ENCODE results near the gene SYTL1.

Gene SYTL1

GRCh38 chr1:27348861-27349783, 7.3 kb downstream of the SYTL1 start:
- DNase-seq = peak; percentile 41

GRCh38 chr1:27349784-27350662, 8.2 kb downstream of the SYTL1 start:
- DNase-seq = no peak

- DNase-seq = no peak
Observed at GRCh38 chr1:27350663-27351540, 9.1 kb downstream of the SYTL1 start.

- no peak for DNase-seq
Observed at GRCh38 chr1:27351541-27352107, 9.8 kb downstream of the SYTL1 start.

- DNase-seq = no peak
Observed at GRCh38 chr1:27353166-27353565, 11.3 kb downstream of the SYTL1 start.

- no peak for DNase-seq
Observed at GRCh38 chr1:27353629-27354028, 11.8 kb downstream of the SYTL1 start.

DNA sequence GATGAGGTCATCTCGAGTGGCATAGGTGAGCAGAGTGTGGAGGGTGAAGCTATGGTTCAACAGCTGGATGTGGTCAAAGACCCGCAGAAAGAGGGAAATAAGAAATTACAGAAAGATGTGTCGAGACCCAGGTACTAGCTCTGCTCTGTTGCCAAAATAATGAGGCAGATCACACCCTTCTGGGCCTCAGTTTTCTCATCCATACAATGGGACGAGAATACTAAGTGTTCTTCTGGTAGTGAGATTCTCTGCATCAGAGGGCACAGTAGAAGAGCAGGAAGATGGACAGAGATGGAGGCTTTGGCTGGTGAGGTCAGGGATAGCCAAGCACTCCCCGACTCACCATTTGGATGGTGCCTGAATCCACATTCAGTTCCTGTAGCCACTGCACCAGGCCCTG, 13.9 kb downstream of the SYTL1 start:
- no peak for DNase-seq

- no peak for DNase-seq
Observed at GRCh38 chr1:27356277-27356618, 14.4 kb downstream of the SYTL1 start.

DNA sequence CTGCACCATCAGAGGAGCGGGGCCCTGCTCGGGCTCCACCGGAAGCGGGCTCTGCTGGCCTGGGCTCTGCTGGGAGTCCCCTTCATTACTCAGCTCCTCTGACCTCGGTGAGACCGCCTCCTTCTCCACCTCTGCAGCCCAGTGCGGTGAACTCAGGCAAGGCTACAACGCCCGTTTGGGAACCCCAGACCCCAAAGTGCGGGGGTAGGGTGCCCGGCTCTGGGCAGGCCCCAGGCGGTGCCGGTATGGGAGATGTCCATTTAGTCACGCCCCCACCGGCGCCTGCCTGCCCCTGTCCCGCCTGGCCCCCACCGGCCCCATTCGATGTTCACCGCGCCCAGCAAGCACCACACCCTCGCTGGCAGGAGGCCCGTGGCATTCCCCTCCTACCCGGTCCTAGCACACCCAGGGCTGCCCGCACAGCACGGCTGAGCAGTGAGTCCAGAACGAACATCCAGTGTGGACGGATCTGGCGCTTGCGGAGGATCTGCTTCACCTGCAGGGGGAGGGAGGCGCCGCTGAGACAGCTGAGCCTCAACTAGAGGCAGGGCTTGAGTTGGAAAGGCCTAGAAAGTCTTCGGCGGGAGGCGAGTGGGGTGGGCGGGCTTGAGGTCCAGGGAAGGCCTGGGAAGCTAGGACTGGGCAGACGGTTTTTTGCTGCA, 14.9 kb downstream of the SYTL1 start:
- peak; percentile 60 for DNase-seq

- DNase-seq = peak; percentile 87
Observed at GRCh38 chr1:27357281-27358037, 15.6 kb downstream of the SYTL1 start.

DNA sequence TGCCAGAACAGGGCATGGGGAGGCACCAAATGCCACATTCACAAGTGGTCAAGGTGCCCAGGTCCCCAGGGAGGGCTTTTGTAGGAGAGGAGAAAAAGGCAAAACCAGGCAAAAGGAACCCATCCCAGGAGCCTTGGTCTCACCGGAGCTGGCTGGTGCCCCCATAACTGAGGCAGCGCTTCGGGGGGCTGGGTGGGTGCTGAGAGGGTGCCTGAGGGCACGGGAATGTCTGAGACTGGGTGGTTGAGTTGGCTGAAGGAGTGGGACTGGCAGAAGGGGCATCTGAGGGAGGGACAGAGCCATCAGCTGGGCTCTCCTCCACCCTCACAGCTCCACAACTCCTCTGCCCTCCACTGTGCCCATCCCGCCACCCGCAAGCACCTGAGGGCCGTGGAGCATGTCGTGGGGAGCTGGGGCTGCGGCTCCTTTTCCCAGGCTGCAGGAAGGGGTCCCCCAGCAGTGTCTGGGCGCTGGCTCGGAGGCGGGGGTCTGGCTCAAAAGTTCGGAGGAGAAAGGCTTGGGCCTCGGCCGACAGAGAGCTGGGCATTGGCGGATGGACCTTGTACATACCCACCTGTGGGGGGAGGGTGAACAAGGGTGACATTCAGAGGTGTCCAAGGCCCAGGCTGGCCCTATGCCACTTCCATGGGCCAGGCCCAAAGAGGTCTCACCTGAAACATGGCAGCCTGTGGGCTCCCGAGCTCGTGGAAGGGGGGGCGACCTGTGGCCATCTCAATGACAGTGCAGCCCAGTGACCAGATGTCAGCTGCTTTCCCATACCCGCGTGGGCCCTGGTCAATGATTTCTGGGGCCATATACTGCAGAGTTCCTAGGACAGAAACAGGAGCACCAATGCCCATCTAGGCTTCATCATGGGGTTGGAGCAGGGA, 16.5 kb downstream of the SYTL1 start:
- DNase-seq = no peak

DNA sequence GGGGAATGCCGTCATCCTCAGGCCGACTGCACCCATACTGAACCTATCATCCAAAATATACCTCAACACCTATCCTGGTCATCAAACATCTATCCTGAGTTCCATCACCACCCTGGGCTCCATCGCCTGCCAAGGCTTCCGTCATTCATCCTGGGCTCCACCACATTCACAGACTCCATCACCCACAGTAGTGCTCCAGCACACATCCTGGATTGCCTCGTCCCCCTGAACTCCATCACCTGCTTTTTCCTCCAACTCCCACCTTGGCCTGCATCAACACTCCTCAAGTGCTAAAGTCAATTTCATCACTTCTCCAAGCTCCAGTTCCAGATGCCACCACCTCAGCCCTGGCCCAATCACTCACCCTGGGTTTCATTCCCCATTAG, 17.1 kb downstream of the SYTL1 start:
- no peak for DNase-seq

DNA sequence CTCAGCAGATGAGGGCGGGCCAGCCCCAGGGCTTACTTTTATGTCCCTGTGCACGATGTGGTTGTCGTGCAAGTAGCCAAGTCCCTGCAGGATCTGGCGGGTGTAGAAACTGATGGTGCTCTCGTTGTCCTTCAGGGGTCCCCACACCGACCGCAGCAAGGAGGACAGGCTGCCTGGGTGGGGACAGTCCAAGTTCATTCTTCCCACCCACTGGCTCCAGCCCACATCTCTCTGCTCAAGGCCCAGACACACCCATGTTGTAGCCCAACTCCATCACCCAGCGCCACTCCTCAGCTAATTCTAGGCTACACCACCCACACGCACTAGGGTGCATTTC, 18.0 kb downstream of the SYTL1 start:
- DNase-seq = no peak

DNA sequence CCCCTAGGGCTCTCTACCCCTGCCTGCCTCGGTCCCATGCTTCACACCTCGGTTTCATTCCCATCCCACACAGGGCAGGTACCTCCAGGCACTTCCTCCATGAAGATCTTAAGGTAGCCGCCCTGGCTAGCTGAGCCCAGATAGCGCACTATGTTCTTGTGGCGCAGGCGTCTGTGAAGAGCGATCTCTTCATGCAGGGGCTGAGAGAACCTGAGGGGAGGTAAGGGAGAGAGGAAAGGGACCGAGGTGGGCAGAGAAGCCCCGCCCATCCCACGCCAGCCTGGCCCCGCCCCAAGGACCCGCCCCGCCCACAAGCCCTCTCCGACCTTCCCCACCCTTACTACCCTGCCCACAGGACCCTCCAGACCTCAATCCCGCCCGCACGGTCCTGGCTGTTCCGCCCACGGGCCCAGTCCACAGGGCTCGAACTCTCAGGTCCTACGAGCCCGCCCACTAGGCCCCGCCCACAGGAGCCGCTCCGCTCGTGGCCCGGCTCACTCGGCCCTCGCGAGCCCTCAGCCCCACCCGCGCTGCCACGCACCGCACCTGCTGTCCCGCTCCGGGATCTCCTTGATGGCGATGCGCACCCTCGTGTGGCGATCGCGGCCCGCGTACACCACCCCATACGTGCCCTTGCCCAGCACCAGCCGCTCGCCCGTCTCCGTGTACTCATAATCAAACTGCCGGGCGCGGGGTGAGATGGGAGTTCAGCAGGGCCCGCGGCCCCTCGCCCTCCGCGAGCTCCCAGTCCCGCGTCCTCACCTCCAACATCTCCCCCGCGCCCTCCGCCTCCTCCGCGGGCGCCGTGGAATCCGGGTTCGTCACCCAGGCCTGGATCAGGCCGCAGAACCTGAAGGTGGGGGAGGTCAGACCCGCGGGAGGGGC, 18.6 kb downstream of the SYTL1 start:
- peak; percentile 66 for DNase-seq

GRCh38 chr1:27361044-27361402, 19.2 kb downstream of the SYTL1 start:
- no peak for DNase-seq

DNA sequence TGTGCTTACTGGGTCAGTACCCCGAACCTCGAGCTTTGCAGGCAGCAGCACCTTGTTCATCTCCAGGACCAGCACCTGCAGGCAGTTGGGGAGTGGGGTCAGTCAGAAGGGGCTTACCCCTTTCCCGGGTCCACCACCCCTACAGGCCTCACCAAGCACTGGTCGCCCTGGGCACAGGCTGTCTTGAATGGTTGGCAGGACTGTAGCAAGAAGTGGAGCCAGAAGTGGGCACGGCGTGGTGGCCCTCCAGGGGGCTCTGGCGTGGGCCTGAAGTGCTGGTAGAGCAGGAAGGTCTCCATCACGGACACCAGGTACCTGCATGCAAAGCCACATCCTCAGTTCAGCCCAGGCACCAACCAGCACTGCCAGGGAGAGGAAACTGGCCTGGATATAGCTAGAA, 19.7 kb downstream of the SYTL1 start:
- DNase-seq = no peak

DNA sequence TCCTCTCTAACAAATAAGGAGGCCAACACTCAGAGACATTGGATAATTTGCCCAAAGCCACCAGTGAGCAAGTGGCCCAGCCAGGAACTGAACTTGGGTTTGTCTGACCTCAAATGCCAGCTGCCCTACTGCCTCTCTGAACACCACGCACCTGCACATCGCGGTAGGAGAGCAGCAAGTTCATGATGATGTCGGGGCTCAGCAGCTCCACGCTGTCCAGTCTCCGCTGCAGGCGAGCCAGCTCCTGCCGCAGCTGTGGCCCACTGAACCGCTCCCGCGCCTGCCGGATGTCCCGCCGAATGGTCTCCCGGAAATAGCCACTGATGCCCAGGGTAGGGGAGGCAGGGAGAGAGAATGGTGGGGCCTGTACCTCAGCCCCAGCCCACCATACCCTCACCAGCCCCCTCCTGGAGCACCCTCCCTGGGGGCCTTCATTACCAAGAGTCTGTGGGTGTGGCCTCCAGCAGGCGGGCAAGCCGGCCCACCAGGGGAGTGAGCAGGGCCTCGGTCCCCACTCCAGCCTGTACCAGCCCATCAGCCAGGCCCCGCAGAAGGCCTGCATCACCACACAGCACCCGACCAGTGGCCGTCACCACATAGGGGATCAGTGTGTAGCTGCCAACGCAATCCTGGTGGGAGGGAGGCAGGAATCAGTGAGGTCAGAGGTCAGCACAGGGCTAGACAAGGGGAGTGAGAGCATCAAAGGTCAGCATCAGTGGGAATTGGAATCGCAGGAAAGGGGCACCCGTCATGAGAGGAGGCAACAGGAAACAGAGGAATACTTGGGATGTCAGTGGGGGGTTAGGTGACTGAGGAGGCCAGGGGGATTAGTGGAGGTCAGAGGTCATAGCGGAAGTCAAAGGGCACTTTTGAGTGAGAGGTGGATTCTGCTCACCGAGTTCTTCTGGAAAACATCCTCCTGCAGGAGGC, 22.2 kb downstream of the SYTL1 start:
- DNase-seq = no peak

DNA sequence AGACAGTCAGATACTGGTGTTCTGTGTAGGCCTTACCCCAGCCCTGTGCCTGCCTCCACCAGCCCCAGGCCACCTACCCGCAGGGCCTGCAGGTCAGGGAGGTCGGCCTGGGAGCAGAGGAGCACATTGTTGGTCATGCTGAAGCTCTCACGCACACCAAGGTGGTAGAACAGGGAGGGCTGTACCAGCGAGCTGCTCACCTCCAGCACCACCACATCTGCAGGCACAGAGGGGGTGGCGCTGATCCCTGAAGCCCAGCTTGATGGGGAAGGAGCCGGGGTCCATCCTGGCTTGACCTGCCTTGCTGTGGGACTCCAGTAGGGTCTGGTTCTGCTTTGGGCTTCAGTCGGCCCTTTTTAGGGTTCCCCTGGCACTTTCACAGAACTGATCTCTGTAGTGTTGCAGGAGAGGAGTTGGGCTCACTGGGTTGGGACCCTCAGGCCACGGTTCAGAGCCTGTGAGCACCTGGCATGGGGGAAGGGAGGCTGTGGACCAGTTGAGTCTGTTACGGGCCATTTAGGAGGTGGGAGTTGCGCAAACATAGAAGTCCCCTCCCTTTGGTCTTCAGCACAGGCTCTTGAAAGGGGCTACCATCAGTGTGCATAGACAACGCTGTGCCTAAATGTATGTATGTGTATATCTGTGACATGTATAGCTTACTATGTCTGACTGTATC, 23.0 kb downstream of the SYTL1 start:
- no peak for DNase-seq

All from CD4-positive, alpha-beta T cell treated with Interleukin-12 subunit alpha and Interleukin-12 subunit beta, for 1 hour (primary cell).